ENCODE results near the gene CES5A. TPM values are rescaled to one million over a fixed set of nuclear protein-coding genes. Genes with fewer than 3 reads are reported as not detected.

Gene CES5A
- total and polyA plus RNA-seq, 10 of the 15 experiments (the other 5 are each of a cell fraction or from before 2014, with no cell fraction given) = 0.19 TPM; not detected in 9

DNA sequence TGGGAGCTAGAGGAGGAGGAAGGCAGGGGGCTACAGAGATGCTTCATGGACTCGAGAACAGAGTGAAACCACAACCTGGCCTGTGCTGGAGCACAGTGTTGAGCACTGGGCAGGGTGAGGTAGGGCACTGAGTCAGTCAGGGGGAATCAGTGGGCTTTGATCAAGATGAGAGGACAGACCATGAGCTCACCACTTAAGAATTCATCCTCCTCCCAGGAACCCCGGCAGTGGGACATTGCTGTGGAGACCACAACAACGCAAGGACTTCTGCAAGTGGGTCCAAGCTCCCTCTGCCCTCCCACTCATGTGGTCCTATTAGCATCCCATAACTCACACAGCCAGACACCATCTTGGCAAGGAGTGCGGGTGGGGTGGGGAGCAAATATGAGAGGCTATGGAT lies 1.7 kb upstream of the CES5A start (continued):
- TF ChIP-seq POLR2AphosphoS5 (IDR thresholded peaks at IDR 0.05; ENCODE audit: low read length) = no peak
- no peak for TF ChIP-seq NR2F1 (conservative IDR thresholded peaks at IDR 0.05)
- no peak for TF ChIP-seq MXI1 (IDR thresholded peaks at IDR 0.05; ENCODE audit: low read depth, low read length)
- TF ChIP-seq, protein P1, sequence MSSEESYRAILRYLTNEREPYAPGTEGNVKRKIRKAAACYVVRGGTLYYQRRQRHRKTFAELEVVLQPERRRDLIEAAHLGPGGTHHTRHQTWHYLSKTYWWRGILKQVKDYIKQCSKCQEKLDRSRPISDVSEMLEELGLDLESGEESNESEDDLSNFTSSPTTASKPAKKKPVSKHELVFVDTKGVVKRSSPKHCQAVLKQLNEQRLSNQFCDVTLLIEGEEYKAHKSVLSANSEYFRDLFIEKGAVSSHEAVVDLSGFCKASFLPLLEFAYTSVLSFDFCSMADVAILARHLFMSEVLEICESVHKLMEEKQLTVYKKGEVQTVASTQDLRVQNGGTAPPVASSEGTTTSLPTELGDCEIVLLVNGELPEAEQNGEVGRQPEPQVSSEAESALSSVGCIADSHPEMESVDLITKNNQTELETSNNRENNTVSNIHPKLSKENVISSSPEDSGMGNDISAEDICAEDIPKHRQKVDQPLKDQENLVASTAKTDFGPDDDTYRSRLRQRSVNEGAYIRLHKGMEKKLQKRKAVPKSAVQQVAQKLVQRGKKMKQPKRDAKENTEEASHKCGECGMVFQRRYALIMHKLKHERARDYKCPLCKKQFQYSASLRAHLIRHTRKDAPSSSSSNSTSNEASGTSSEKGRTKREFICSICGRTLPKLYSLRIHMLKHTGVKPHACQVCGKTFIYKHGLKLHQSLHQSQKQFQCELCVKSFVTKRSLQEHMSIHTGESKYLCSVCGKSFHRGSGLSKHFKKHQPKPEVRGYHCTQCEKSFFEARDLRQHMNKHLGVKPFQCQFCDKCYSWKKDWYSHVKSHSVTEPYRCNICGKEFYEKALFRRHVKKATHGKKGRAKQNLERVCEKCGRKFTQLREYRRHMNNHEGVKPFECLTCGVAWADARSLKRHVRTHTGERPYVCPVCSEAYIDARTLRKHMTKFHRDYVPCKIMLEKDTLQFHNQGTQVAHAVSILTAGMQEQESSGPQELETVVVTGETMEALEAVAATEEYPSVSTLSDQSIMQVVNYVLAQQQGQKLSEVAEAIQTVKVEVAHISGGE (CRISPR knock-in tag; IDR thresholded peaks at IDR 0.05) = no peak
- no peak for TF ChIP-seq ZNF217 (IDR thresholded peaks at IDR 0.05)
- no peak for TF ChIP-seq TCF3 (IDR thresholded peaks at IDR 0.05; ENCODE audit: borderline replicate concordance, insufficient read depth, low read depth, low read length)
- TF ChIP-seq, protein P2, sequence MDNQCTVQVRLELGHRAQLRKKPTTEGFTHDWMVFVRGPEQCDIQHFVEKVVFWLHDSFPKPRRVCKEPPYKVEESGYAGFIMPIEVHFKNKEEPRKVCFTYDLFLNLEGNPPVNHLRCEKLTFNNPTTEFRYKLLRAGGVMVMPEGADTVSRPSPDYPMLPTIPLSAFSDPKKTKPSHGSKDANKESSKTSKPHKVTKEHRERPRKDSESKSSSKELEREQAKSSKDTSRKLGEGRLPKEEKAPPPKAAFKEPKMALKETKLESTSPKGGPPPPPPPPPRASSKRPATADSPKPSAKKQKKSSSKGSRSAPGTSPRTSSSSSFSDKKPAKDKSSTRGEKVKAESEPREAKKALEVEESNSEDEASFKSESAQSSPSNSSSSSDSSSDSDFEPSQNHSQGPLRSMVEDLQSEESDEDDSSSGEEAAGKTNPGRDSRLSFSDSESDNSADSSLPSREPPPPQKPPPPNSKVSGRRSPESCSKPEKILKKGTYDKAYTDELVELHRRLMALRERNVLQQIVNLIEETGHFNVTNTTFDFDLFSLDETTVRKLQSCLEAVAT (IDR thresholded peaks at IDR 0.05) = no peak
- no peak for TF ChIP-seq BCL11A (IDR thresholded peaks at IDR 0.05; ENCODE audit: low read depth, low read length)

DNA sequence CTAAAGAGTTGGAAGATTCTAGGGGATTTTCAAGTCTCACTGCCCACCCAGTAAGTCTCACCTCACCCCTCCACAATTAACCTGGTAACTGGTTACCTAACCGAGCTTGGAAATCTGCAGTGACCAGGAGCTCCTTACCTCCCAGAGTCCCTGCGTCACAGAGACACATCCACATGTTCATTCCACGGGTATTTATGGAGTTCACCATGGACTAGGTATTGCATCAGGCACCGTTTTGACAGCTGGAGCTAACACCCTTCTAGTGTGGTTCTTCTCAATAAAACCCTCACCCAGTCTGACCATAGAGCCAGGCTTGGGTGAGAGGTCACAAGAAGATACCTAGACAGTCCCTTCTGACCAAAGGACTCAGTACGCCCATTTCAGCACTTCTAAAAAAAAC lies 2.1 kb downstream of the CES5A start:
- H3K79me2 ChIP-seq (ENCODE audit: control insufficient read depth, insufficient read depth, low read length) = no peaks in the 10 kb centered on the region
- no peak overlapping the region for H3K4me3 ChIP-seq
- no peaks in the 10 kb centered on the region for H3K9me3 ChIP-seq (replicated peaks; ENCODE audit: control insufficient read depth, insufficient read depth, low read length)
- no peaks in the 10 kb centered on the region; a peak in 1 of 4 replicates for H3K27me3 ChIP-seq (replicated peaks in 1 of 2; ENCODE audit: control insufficient read depth in 2 of 2, insufficient read depth in 2 of 2, low read length in 1 of 2)
- intact Hi-C loops (cut with micrococcal nuclease; ENCODE audit: unreplicated experiment) = no loop called here
- BruUV-seq (replicated peaks) = no TSS peak
- POLR2A ChIA-PET = no interaction called here
- no peak overlapping the region for H3K4me2 ChIP-seq (ENCODE audit: control insufficient read depth, insufficient read depth)
- no peak overlapping the region for H3K9ac ChIP-seq (ENCODE audit: control insufficient read depth, insufficient read depth, low read length)
- 23% methylated on average over 5 of the region's 5 CpGs for WGBS (ENCODE audit: insufficient coverage, insufficient replicate concordance, low lambda C conversion rate, missing lambda C conversion rate)
- CTCF ChIA-PET = no interaction called here
- SMC1A ChIA-PET (ENCODE audit: uncharacterized antibody, unreplicated experiment) = interaction anchor here (0.6 to 0.7 kb wide), 2 partner anchors 72 to 433 kb away, joined by 3 to 4 read pairs; no protein-coding TSS in a partner anchor
- no peaks in the 10 kb centered on the region for H3K36me3 ChIP-seq (ENCODE audit: control insufficient read depth in 2 of 2, insufficient read depth in 2 of 2, low read length in 1 of 2)
- TF ChIP-seq, protein P3, sequence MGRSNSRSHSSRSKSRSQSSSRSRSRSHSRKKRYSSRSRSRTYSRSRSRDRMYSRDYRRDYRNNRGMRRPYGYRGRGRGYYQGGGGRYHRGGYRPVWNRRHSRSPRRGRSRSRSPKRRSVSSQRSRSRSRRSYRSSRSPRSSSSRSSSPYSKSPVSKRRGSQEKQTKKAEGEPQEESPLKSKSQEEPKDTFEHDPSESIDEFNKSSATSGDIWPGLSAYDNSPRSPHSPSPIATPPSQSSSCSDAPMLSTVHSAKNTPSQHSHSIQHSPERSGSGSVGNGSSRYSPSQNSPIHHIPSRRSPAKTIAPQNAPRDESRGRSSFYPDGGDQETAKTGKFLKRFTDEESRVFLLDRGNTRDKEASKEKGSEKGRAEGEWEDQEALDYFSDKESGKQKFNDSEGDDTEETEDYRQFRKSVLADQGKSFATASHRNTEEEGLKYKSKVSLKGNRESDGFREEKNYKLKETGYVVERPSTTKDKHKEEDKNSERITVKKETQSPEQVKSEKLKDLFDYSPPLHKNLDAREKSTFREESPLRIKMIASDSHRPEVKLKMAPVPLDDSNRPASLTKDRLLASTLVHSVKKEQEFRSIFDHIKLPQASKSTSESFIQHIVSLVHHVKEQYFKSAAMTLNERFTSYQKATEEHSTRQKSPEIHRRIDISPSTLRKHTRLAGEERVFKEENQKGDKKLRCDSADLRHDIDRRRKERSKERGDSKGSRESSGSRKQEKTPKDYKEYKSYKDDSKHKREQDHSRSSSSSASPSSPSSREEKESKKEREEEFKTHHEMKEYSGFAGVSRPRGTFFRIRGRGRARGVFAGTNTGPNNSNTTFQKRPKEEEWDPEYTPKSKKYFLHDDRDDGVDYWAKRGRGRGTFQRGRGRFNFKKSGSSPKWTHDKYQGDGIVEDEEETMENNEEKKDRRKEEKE (IDR thresholded peaks at IDR 0.05) = no peak
- TF ChIP-seq SMARCA5 (IDR thresholded peaks at IDR 0.05) (no peak), BMI1 (IDR thresholded peaks at IDR 0.05; ENCODE audit: borderline replicate concordance) (no peak)
- RAD21 ChIA-PET (ENCODE audit: unreplicated experiment) = no interaction called here
- ATAC-seq (no peak), FAIRE-seq (no peak), DNase-seq (ENCODE audit: low read depth, low spot score) (no peak)
- no peaks in the 10 kb centered on the region for H3K4me1 ChIP-seq (ENCODE audit: control insufficient read depth, insufficient read depth, low read length)
- in situ Hi-C loops (cut with MboI) = no loop called here
- no peak overlapping the region for H3K27ac ChIP-seq (ENCODE audit: control insufficient read depth, insufficient read depth)
- H4K20me1 ChIP-seq (ENCODE audit: control insufficient read depth, insufficient read depth) = no peaks in the 10 kb centered on the region
- no peak overlapping the region for H2AFZ ChIP-seq (ENCODE audit: control insufficient read depth, low read depth, low read length)
